Posterior cingulate gyrus (tissue), 11 donors: ENCODE measurements around the gene RBMS1.

ENCODE experiments used
- DNase-seq, 10 donors: peaks; one replicate each; pipeline versions ENCODE4 v3.0.0 to v3.0.0-alpha.2; 2020 to 2021; ENCODE audit warnings: mixed read lengths in 3 of 10
- intact Hi-C: fragments of 100-400 bp; cut with DNase I; formaldehyde crosslinking; loops from one replicate; pipeline ENCODE4 v1.15.1; 2023

Gene RBMS1

DNA sequence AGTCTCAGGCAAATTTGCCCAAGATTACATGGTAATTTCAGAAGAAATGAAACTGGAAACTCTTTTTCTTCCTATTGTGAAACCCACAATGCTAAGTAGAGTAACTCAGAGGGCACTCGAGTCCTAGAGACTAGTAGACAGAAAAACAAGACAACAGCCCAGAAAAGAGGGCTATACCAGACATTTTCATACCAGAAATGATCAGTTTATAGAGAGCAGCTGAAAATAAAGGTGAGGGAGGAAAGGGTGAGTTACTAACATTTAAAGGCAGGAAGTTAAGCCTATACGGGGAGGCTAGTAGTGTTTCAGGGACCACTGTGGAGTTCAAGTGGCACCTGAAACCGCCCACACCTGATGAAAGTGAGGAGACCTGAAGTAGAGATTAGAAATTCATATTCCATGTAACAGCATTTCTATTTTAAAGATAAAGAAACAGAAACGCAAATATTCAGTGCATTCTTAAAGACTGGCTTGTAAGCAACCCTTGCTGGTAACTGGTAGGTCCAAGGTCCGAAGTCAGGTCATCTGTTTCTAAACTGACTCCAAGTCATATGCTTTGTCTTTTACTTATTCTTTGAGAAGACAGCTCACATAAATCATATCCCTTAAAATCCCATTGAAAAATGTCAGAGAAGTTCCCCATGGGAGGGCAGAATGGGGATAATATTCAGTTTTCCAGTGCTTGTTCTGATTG is 148.4 kb downstream of the RBMS1 start:
- no peak for DNase-seq
- intact Hi-C loops, result no loop called here

DNA sequence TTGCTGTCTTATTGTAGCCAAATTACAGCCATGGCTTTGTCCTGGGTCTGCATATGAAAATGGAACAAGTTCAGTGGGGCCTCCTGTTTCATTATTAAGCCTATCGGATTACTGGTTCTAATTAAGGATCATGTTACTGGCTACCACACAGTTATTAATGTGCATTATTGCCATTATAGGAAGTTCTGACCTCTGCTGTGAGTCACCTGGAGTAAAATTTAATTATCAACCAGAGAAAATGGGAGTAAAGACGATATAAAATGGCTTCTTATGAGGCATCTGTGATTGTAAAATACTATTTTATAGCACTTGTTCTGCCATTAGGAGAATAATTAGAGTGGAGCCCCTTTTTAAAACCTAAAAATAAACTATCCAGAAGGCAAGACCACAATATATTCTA is 150.2 kb downstream of the RBMS1 start:
- intact Hi-C loops, result no loop called here
- DNase-seq, result no peak

DNA sequence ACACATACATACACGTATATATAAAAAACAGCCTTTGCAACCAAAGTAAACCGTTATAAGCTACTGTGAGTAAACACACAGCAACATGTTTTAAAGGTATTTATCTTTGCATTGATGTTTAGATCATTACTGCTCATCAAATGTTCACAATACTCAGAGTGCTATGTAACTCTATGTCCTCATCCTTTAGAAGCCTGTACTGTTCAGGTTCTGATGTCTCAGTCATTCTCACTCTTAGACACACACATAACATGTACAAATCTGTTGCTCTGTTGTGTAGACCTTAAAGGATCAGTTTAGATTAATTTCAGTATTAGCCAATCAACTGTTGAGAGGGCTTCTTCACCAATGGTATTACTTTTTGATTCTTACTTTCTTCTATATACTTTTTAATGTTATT is 153.9 kb downstream of the RBMS1 start:
- intact Hi-C loops, result no loop called here
- no peak for DNase-seq

DNA sequence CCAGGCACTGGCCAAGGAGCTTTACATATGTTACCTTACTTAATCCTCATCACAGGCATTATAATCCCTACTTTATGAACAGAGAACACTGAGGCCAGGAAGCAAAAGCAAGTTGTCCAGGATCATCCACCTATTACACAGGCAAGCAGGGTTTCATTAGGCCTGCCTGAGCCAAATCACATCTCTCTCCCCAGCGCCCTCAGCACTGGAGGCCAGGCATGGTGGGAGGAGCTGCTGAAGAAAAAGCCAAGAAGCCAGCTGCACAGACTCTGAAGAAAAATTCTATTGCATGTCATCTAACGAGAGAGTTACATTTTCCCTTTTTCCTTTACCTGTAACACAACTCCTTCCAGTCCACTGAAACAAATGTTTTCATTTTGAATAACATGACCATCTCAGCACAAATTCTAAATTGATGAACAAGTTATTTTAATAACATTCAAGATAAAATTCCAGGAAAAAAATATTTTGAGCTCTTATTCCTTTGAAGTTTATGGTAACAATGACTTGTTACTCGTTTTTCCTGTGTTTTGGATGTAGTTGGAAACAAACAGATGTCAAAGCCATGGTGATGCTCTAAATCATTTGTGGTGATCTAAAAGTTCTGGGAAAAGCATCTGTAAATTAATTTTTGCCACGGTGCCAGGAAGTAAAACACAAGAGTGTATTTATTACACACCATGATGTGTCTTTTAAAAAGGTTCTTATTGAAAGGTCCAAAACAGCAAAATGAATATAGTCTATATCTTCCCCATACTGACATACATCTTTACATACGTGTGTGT is 154.5 kb downstream of the RBMS1 start:
- intact Hi-C loops, result no loop called here
- DNase-seq, result no peak

GRCh38 chr2:160337728-160338127 is 155.9 kb downstream of the RBMS1 start:
- intact Hi-C loops, result no loop called here

GRCh38 chr2:160336635-160337034 is 157.0 kb downstream of the RBMS1 start:
- no peak for DNase-seq
- intact Hi-C loops, result no loop called here

More at GRCh38 chr2:160337728-160338127, 155.9 kb downstream of the RBMS1 start:
- DNase-seq, result no peak

- intact Hi-C loops, result no loop called here
- no peak for DNase-seq
Observed at GRCh38 chr2:160336105-160336504, 157.5 kb downstream of the RBMS1 start.

DNA sequence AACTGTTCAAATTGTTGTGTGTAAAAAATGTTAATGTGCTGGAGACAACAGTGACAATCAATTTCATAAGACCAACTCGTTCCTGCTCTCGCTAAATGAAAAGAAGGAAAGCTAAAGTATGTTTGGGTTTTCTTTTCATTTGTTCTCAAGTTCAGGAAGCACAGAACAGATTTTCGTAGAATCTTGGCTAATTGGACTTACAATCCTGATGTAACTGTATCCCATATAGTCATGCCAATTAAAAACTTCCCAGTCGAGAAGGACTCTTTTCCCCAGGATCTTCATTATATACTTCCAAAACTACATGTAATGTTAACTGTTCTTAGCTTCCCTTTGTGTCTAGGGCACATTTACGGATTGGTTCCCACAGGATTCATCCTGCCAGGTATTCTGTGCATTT is 158.2 kb downstream of the RBMS1 start:
- intact Hi-C loops, result no loop called here
- DNase-seq, result no peak

DNA sequence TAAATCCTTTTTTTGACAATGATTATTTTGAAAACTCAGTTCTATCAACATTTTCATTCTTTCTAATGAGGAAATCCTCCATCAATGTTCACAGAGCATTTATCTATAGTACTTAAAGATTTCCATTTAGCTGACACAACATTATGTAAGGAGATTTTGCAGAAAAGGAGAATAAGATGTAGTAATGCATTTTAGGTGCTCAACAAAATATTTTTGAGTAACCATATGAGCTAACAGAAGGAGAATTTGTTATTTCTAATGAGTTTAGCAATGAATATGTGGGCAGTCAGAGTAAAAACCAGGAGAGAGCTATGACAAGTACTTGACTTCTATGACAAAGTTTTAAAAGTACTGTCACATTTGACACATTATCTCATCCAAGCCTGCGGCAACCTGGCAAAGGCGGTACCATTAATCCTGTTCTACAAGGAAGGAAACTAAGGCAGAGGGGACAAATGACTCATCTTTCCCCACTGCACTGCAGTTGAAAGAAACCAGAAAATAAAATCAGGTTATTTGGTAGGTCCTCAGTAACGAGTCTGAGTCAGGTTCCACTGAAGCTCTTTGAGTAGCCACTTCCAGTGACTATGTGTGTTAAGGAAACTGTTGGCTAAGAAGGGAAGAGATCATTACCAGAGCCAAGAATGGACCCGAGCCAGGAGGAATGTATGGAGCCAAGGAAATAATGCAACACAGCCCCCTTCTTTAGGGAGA is 159.4 kb downstream of the RBMS1 start:
- intact Hi-C loops, result no loop called here
- DNase-seq, result no peak

DNA sequence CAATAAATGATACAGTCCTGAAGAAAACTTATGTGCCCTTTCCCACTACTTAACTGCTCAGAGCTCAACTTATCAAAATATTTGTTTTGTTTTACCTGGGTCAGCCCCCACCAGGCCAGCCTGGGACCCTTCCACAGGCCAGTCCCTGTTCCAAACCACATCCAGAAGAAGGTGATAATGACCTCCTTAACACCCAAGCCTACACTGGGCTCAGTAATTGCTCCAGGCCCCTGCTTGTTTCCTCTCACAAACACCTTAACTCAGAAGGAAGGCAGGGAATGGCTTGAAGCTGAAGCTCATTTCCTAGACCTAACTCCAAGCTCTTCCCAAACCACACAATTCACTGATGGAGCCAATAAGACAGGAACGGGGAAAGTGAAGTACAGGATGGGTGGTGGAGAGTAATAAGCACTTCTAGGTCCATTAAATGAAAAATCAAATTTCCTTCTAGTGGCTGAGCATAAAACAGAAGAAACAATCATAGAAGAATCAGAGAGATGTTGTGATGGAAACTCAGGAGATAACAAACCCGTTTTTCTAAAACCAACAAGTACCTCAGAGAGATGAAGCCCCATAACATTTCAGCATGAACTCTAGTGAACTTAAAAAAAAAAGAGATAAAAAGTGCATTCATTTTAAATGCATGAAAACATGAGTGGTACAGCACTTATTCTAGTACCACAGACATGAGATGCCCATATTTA is 160.1 kb downstream of the RBMS1 start:
- intact Hi-C loops, result no loop called here
- DNase-seq, result no peak

DNA sequence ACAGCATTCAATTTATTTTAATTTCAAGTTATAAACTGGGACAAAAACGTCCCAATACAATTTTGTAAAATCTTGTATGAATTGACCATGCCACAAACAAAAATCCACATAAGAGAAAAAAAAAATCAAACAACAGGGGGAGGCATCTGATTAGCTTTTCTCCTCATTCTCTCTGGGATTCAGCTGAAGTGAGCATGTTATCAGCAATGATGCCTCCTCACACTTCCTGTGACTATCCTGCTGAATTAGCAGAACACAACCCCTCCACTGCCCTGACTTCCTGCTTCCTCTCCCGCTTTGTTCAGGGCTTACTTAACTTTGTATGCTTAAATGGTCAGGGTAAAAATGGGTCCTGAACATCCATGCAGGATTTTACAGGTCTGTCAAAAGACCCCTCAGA is 161.3 kb downstream of the RBMS1 start:
- intact Hi-C loops, result no loop called here
- no peak for DNase-seq

DNA sequence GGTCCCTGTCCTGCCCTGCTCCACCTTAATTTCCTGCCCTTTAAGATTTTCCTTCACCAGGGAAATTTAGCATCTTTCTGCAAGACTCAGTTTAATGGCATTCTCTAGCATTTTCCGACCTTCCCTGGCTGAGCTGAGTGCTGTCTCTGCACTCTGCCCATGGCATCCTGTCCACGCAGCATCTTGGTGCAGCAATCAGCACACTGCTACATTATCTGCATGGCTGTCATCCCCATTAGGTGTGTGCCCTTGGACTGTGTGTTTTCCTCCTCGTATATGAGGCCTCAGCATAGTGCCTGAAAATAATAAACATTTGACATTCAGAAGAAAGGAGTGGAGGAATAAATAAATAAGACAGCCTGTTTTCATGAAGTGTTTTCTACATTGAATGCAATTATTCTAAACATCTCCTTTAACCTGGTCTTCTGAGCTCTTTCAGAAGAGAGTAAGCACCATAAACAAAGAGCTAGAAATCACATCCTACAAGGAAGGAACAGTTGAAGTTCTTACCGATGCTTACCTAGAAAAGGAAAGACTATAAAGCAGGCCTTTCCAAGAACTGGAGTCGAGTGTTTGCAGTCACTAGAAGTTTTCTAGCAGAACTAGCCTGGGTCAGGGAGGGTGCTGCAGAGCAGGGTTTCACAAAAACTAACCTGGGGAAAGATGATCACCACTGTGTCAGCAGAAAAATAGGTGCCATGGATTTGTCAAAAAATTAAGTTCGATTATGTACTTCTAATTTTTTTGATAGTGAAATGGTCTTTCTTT is 162.2 kb downstream of the RBMS1 start:
- no peak for DNase-seq
- intact Hi-C loops, result no loop called here

DNA sequence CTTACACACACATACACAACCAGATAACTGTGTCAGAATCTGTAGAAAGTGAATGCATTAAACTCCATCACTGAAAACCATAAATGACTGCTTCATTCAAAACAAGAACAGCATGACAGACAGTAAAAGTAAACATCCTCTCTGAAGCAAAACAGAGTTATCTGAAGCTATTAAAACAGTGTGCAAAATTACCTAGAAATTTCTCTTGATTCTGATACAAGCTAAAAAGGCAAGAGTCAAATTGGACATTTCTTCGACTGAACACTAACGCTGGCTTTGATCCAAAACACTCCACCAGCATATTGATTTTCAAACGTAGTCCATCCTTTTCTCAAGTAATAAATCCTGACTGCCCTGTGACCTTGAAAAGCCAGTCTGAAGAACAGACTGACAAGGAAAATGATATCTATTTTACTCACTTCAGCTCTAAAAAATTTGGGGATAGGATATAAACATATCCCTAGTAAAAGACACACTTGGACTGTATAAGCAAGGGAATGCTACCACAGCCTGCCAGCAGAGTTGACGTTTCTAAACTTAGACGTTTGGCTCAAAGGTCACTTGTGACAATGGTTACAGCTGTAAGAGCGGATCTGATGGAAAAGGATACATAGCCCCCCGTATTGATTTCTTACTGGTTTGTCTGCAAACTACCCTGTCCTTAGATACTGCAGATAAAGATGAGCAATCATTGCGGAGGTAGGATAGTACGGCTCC is 164.6 kb downstream of the RBMS1 start:
- intact Hi-C loops, result loop anchor here (10.0 kb wide), 1 partner anchor 646 kb away; no protein-coding TSS in a partner anchor
- no peak for DNase-seq

GRCh38 chr2:160326786-160327185 is 166.8 kb downstream of the RBMS1 start:
- intact Hi-C loops, result loop anchor here (10.0 kb wide), 1 partner anchor 648 kb away; no protein-coding TSS in a partner anchor
- DNase-seq, result no peak

DNA sequence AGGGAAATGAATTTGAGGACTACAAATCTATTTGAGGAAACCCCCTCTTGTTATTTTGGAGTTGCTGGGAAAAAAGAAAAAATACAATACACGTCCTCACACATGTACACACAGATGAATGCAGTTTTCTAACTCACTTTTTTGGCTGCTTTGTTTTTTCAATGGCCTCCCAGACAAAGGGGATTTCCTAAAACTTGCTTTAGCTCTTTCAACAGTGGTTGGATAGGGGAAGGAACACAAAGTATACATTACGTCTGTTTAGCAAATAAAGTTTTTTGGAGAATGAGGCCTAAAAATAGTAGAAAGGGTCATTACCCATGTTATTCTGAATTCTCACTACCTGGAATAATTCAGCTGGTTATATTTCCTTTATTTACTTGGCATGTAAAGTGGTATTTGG is 168.2 kb downstream of the RBMS1 start:
- intact Hi-C loops, result loop anchor here (10.0 kb wide), 1 partner anchor 649 kb away; no protein-coding TSS in a partner anchor

DNA sequence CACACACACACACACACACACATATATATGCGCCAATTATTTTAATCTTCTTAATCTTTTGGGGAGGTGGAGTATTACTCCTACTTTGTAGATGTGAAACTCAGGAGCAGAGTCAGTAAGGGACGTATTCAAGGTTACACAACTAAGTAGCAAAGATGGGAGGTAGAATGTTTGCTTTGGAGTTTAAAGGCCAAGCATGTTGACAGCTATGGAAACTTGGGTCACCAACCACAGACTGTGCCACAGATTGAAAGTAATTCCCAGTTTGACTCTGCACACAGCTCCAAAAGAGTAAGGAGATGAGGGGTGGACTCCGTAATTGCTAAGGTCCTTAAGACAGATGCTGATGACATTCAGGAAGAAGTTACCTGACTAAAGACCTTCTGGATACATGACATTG is 168.7 kb downstream of the RBMS1 start:
- intact Hi-C loops, result loop anchor here (10.0 kb wide), 1 partner anchor 650 kb away; no protein-coding TSS in a partner anchor
- DNase-seq, result no peak

More for the DNA sequence above, 168.2 kb downstream of the RBMS1 start:
- DNase-seq, result no peak

DNA sequence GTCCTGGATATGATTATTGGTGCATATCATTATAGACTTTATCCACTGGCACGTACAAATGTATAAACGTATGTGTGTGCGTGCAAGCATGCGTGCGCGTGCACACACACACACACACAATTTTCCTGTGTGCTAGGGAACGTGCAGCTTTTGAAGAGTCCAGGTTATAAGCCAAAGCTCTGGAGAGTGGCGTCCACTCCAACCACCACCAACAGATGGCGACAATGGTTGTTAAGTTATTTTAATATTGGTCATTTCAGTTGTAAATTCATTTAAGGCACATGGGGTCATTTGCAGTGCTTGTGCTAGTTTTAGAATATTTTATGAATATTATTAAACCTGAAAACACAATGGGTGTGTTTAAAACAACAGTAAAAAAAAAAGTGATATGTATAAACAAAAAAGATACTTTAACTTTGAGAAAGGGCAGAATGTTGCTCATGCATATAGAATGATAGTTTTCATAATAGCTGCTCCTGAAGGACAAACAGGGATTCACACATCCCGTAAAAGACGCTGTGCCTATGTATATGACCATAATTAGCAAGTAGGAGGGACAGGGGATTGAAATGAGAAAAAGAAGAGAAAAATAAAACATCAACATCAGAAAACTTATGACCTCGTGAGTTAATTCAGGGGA is 169.3 kb downstream of the RBMS1 start:
- intact Hi-C loops, result loop anchor here (10.0 kb wide), 1 partner anchor 651 kb away; no protein-coding TSS in a partner anchor
- DNase-seq, result peak in 4 of 10 donors; percentile 13 to 30 (median 22)

DNA sequence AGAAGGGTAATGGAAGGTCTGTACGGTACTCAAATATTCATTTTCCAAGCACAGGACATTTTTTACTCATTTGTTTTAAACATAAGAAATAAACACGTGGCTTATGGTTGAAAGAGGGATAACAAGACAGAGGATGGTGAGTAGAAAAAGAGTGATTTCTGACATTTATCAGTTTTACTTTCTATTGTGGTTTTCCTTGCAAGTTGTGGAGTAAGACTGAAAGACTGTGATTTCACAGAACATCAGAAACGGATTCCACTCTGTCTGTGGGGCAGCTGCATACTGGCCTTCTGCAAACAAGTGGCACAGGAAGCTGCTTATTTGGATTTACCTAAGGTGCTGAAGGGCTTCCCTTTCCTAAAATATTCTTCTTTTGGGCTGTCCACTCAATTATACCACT is 171.3 kb downstream of the RBMS1 start:
- no peak for DNase-seq
- intact Hi-C loops, result loop anchor here (10.0 kb wide), 1 partner anchor 652 kb away; no protein-coding TSS in a partner anchor
